HepG2 (cell line): ENCODE results near the gene YIPF4. TPM values are rescaled to one million over a fixed set of nuclear protein-coding genes. Genes with fewer than 3 reads are reported as not detected.
A peak's percentile ranks its signal among the peaks of the same experiment; 100 is the strongest.

Experiments used
- ARID4A ChIP-seq: sonication (generic); formaldehyde crosslinking; IDR thresholded peaks from 2 replicates; pipeline ENCODE4 v1.5.0; 2020; ENCODE audit warnings: mild to moderate bottlenecking, missing genetic modification reagents, borderline replicate concordance
- E2F1 ChIP-seq: sonication (generic); formaldehyde crosslinking; IDR thresholded peaks from 2 replicates; pipeline ENCODE4 v1.5.0; 2020; ENCODE audit warnings: missing genetic modification reagents
- EED ChIP-seq: sonication (generic); formaldehyde crosslinking; IDR thresholded peaks from 2 replicates; pipeline ENCODE4 v1.5.0; 2020; ENCODE audit warnings: mild to moderate bottlenecking, missing genetic modification reagents
- HOXD1 ChIP-seq: sonication (generic); formaldehyde crosslinking; IDR thresholded peaks from 2 replicates; pipeline ENCODE4 v1.5.0; 2020; ENCODE audit warnings: missing genetic modification reagents
- PRDM4 ChIP-seq: sonication (generic); formaldehyde crosslinking; IDR thresholded peaks from 2 replicates; pipeline ENCODE4 v1.9.0; 2021; ENCODE audit warnings: missing genetic modification reagents, borderline replicate concordance
- SRF ChIP-seq: IDR thresholded peaks from 2 replicates; pipeline ENCODE4 v1.6.1; 2011; ENCODE audit warnings: mild to moderate bottlenecking, low read depth, low read length, moderate library complexity
- TAF15 ChIP-seq: fragments of 200-400 bp; formaldehyde crosslinking; IDR thresholded peaks from one replicate; pipeline ENCODE4 v1.6.1; 2018; ENCODE audit warnings: mild to moderate bottlenecking, low read depth, low read length; ENCODE audit not compliant: poor library complexity, severe bottlenecking
- TCF7 ChIP-seq: sonication (generic); IDR thresholded peaks from 2 replicates; pipeline ENCODE4 v1.6.1; 2016; ENCODE audit warnings: antibody characterized with exemption, low read depth
- TP53 ChIP-seq: sonication (generic); formaldehyde crosslinking; conservative IDR thresholded peaks from 2 replicates; pipeline ENCODE4 v1.4.0; 2020; ENCODE audit warnings: missing genetic modification reagents
- ZBTB39 ChIP-seq: sonication (generic); formaldehyde crosslinking; IDR thresholded peaks from 2 replicates; pipeline ENCODE4 v1.5.0; 2020; ENCODE audit warnings: missing genetic modification reagents
- ZMYM4 ChIP-seq: sonication (generic); formaldehyde crosslinking; IDR thresholded peaks from 2 replicates; pipeline ENCODE4 v1.8.1; 2023; ENCODE audit warnings: mild to moderate bottlenecking, missing genetic modification reagents
- ZNF580 ChIP-seq: IDR thresholded peaks from 2 replicates; pipeline ENCODE4 v1.6.1; 2016; ENCODE audit warnings: low read depth, borderline replicate concordance
- ZNF737 ChIP-seq: sonication (generic); formaldehyde crosslinking; IDR thresholded peaks from 2 replicates; pipeline ENCODE4 v1.5.0; 2020; ENCODE audit warnings: missing genetic modification reagents, mild to moderate bottlenecking, borderline replicate concordance
- ZNF777 ChIP-seq: sonication (generic); formaldehyde crosslinking; IDR thresholded peaks from 2 replicates; pipeline ENCODE4 v1.4.0; 2020; ENCODE audit warnings: missing genetic modification reagents
- polyA plus RNA-seq, 8 experiments: library from polyadenylated mRNA; depleted of rRNA in 3 of 8; stranded (reverse) in 7 of 8; unstranded in 1 of 8; fragments of >200 nt; fragmentation: Illumina TruSeq in 4 of 8; extraction: Trizol in 4 of 8; gene quantifications; 2 replicates each; pipeline versions ENCODE4 v1.2.1 to v1.2.3, GENCODE V29; 2011 to 2016; ENCODE audit warnings: low read depth in 4 of 8, missing spikeins in 1 of 8, mixed read lengths in 1 of 8; ENCODE audit not compliant: insufficient read depth in 1 of 8
- total RNA-seq, 5 experiments: library from RNA; depleted of rRNA; stranded (reverse); fragments of >200 nt; fragmentation: Illumina TruSeq; extraction: Trizol; gene quantifications; 2 replicates each; pipeline ENCODE4 v1.2.3, GENCODE V29; 2016; ENCODE audit warnings: low read depth in 1 of 5
- TF ChIP-seq, protein P1 (sequence below): sonication (generic); formaldehyde crosslinking; IDR thresholded peaks from 2 replicates; pipeline ENCODE4 v1.9.0; 2021; ENCODE audit warnings: missing genetic modification reagents, mild to moderate bottlenecking, borderline replicate concordance

YIPF4 gene
- total and polyA plus RNA-seq, 2 of the 13 experiments (the other 11 are each of a cell fraction or from before 2014, with no cell fraction given) = 19.0 to 43.9 TPM

DNA sequence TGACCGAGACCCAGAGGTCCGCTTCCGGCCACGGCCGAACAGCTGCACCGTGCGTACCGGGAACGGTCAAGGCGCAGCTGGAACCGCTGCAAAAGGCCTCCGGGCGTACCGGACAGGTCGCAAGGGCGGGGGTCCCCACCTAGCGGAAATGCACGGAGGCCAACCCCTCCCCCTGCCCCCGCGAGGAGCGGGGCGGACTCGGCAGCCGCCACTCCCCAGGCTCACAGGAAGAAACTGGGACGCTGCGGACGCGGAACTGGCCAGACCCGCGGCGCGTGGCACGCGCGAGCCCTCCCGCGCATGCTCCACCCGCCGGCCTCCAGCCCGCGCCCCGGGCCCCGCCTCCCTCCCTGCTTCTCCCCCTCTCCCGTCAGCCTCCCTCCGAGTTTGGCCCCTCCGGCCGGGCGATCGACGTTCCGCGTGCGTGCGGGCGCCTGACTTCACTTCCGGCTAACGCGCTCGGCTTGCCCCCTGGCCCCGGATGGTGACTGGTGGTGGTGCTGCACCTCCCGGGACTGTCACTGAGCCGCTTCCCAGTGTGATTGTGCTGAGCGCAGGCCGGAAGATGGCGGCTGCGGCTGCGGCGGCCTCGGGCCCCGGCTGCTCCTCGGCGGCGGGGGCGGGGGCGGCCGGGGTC is 79.1 kb downstream of the YIPF4 start, which contains the start of gene BIRC6 (continued):
- peak; percentile 96 for TF ChIP-seq ARID4A
- TF ChIP-seq TP53 (CRISPR knock-in tag) = peak; percentile 62; the same call in 1 of the 2 replicates
- TF ChIP-seq TCF7 = no peak
- peak; percentile 12; the same call in 1 of the 2 replicates for TF ChIP-seq E2F1 (CRISPR knock-in tag)
- no peak; the same call in 1 of the 2 replicates for TF ChIP-seq PRDM4 (CRISPR knock-in tag)
- peak; percentile 96 for TF ChIP-seq TAF15
- peak; percentile 59 for TF ChIP-seq HOXD1
- no peak for TF ChIP-seq ZNF777 (CRISPR knock-in tag)
- peak; percentile 94; the same call in 1 of the 2 replicates for TF ChIP-seq ZNF580
- TF ChIP-seq ZNF737 (CRISPR knock-in tag) = no peak
- TF ChIP-seq, protein P1, sequence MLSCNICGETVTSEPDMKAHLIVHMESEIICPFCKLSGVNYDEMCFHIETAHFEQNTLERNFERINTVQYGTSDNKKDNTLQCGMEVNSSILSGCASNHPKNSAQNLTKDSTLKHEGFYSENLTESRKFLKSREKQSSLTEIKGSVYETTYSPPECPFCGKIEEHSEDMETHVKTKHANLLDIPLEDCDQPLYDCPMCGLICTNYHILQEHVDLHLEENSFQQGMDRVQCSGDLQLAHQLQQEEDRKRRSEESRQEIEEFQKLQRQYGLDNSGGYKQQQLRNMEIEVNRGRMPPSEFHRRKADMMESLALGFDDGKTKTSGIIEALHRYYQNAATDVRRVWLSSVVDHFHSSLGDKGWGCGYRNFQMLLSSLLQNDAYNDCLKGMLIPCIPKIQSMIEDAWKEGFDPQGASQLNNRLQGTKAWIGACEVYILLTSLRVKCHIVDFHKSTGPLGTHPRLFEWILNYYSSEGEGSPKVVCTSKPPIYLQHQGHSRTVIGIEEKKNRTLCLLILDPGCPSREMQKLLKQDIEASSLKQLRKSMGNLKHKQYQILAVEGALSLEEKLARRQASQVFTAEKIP = no peak
- peak; percentile 94 for TF ChIP-seq ZMYM4
- TF ChIP-seq ZBTB39 = no peak
- peak; percentile 92 for TF ChIP-seq EED (CRISPR knock-in tag)
- TF ChIP-seq SRF = peak; percentile 33; the same call in 1 of the 2 replicates
